Activated CD4-positive, alpha-beta T cell treated with anti-CD3 and anti-CD28 coated beads, Interleukin-2, Interleukin-4, amounts not matched to agents 100 ng/mL and 50 ng/mL, durations not matched to agents 16 hours and 8 hours (primary cell): ENCODE measurements around the gene ADAMTS15.

Experiments used
- DNase-seq: peaks from one replicate; pipeline ENCODE4 v3.0.0-alpha.2; 2020; ENCODE audit warnings: low spot score

ADAMTS15 gene

GRCh38 chr11:130459521-130459920 lies 11.1 kb downstream of the ADAMTS15 start:
- DNase-seq = no peak

GRCh38 chr11:130462101-130462885 lies 13.8 kb downstream of the ADAMTS15 start:
- no peak for DNase-seq

GRCh38 chr11:130462931-130463330 lies 14.5 kb downstream of the ADAMTS15 start:
- DNase-seq = no peak

GRCh38 chr11:130464291-130464812 lies 15.9 kb downstream of the ADAMTS15 start:
- DNase-seq = no peak

GRCh38 chr11:130465263-130465662 lies 16.8 kb downstream of the ADAMTS15 start:
- DNase-seq = no peak

- no peak for DNase-seq
These were observed 18.9 kb downstream of the ADAMTS15 start for GRCh38 chr11:130467116-130467900.

- DNase-seq = no peak
These were observed 20.7 kb downstream of the ADAMTS15 start for GRCh38 chr11:130469181-130469580.

- no peak for DNase-seq
These were observed 22.6 kb downstream of the ADAMTS15 start for GRCh38 chr11:130470832-130471706.

GRCh38 chr11:130471731-130472433 lies 23.4 kb downstream of the ADAMTS15 start:
- no peak for DNase-seq

- DNase-seq = no peak
These were observed 24.1 kb downstream of the ADAMTS15 start for GRCh38 chr11:130472434-130472961.

- DNase-seq = no peak
These were observed 24.8 kb downstream of the ADAMTS15 start for GRCh38 chr11:130473056-130473794.

GRCh38 chr11:130473795-130474377 lies 25.4 kb downstream of the ADAMTS15 start:
- no peak for DNase-seq

- DNase-seq = no peak
These were observed 26.4 kb downstream of the ADAMTS15 start for GRCh38 chr11:130474637-130475400.

- DNase-seq = no peak
These were observed 27.1 kb downstream of the ADAMTS15 start for GRCh38 chr11:130475426-130476053.

GRCh38 chr11:130476200-130476921 lies 27.9 kb downstream of the ADAMTS15 start:
- DNase-seq = no peak

GRCh38 chr11:130476922-130477491 lies 28.6 kb downstream of the ADAMTS15 start:
- no peak for DNase-seq

GRCh38 chr11:130477586-130478203 lies 29.2 kb downstream of the ADAMTS15 start:
- DNase-seq = no peak
